Regular cardiac myocyte (primary cell): Measurements from ENCODE around the gene GSPT1. TPM values are rescaled to one million over a fixed set of nuclear protein-coding genes. Genes with fewer than 3 reads are reported as not detected.

Experiments used
- total RNA-seq: library from RNA; depleted of rRNA; stranded (reverse); fragments of >200 nt; gene quantifications from 2 replicates; pipeline ENCODE4 v1.2.3, GENCODE V29; 2014

The GSPT1 gene
- total RNA-seq: 49.6 and 128 TPM in 2 replicates

DNA sequence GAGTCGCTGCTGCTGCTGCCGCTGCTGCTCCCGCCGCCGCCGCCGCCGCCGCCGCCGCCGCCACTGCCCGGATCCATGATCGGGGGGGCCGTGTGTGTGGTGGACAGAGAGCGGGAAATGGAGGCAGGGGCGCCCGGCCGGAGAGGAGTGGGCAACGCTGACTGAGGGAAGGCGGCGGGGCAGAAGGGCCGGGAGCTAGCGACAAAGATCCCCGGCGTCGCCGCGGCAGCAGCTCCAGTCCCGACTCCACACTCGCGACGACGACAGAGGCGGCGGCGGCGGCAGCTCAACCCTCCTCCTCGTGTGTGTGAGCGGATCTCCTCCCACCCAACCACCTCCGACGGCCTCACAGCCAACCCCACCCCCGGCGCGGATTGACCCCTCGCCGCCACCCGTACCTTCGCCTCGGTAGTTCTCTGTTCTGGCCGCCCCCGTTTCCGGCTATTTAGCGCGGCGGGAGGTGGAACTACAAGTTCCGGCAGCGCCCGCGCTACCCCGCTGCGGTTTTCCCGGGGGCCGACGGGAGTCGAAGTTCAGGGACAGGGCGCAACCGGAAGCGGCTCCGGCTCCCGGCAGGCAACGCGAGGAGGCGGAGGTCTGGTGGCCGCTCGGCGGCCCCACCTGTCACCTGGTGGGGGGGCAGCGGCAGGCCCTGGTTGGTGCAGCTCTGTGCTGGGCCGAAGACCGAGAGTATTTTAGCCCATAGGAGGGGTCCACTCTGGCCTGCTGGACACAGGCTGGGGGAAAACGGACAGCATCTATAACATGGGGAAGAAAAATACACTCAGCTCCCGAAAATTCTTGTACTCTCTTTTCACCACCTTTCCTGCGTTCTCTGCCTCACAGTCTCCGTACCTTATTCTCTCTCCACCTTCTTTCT lies at the start of gene GSPT1:
Gene GSPT1, minus strand, starts transcription at position 313 of the 880 bp plus-strand sequence. Its CDS starts 236 bp downstream, at position 77.

GRCh38 chr16:11964761-11965551 lies 49.2 kb upstream of the GSPT1 start, which contains the start of gene TNFRSF17:
Gene TNFRSF17 (plus strand): TSS chr16:11965210. CDS start chr16:11965325, 115 bp downstream.

GRCh38 chr16:11941945-11942344 lies 26.2 kb upstream of the GSPT1 start, which contains the start of gene NPIPB2:
Gene NPIPB2 (minus strand): TSS chr16:11942045. CDS start chr16:11942045, 0 bp downstream.

GRCh38 chr16:11851294-11852091 lies 64.3 kb downstream of the GSPT1 start, which contains the start of gene RSL1D1:
Gene RSL1D1 (minus strand): TSS chr16:11851542. CDS start chr16:11851512, 30 bp downstream.

Other genes starting within 250 kb of the GSPT1 start
- gene SNN, start 247.5 kb downstream of the GSPT1 start, total RNA-seq: 9.2 and 15.5 TPM in 2 replicates
- 24.8 and 35.3 TPM in 2 replicates for gene TXNDC11, start 173.1 kb downstream of the GSPT1 start, total RNA-seq
- gene ZC3H7A, start 118.7 kb downstream of the GSPT1 start, total RNA-seq: 25.5 and 30.2 TPM in 2 replicates
- gene RSL1D1, start 64.4 kb downstream of the GSPT1 start, total RNA-seq: 91.3 and 122 TPM in 2 replicates
- 2.0 and 3.8 TPM in 2 replicates for gene NPIPB2, start 26.1 kb upstream of the GSPT1 start, total RNA-seq
- not detected in 2 replicates for gene TNFRSF17, start 49.3 kb upstream of the GSPT1 start, total RNA-seq
- gene SNX29, start 60.8 kb upstream of the GSPT1 start, total RNA-seq: 9.4 and 14.9 TPM in 2 replicates